NCI-H1092 (cell line): Measurements from ENCODE around the gene CTIF.

ENCODE experiments used
- DNase-seq: peaks from one replicate; lab custom pipeline; 2025; lab: John Stamatoyannopoulos, UW

The CTIF gene

GRCh38 chr18:48602759-48603390 is 64.0 kb downstream of the CTIF start:
- DNase-seq = no peak

DNA sequence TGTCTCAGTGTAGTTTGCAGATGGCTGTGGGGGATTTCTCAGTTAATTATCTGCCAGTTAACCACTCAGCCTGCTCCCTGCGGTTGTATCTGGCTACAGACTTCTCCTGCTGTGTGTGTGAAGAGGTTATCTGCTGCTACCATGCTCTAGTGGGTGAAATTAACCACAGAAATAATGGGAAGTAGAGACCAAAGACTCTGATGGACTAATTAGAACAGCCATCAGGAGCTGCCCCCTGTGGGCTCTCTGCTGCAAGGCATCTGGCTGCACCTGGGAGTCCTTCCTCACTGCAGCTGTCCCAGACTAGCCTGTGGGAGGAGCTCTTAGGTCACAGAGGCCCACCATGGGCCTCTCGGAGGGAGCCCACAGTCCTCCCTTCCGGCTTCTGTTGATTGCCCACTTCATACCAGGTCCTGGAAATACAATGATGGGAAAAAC is 66.6 kb downstream of the CTIF start:
- peak; percentile 11 for DNase-seq

- DNase-seq = no peak
Observed at GRCh38 chr18:48607056-48607984, 68.5 kb downstream of the CTIF start.

GRCh38 chr18:48608581-48608980 is 69.8 kb downstream of the CTIF start:
- DNase-seq = no peak

GRCh38 chr18:48609114-48609513 is 70.3 kb downstream of the CTIF start:
- no peak for DNase-seq

GRCh38 chr18:48609820-48610815 is 71.3 kb downstream of the CTIF start:
- no peak for DNase-seq

DNA sequence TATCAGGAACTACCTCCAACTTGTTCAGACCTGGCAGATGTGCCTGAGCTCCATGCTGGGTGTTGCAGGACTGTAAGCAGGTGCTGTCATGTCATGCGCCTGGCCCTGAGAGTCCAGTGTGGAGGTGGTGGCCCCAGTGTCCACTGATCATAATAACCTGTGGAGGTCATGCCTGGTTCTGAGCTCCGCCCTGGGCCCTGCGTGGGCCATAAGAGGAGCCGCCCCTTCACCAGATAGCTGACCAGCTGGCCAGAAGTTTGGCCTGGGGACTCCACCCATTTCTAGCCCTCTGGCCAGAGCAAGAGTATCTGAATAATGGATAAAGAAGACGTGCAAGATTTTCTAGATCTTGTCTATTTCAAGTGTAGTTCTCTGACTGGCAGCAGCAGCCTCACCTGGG is 72.4 kb downstream of the CTIF start:
- DNase-seq = no peak

DNA sequence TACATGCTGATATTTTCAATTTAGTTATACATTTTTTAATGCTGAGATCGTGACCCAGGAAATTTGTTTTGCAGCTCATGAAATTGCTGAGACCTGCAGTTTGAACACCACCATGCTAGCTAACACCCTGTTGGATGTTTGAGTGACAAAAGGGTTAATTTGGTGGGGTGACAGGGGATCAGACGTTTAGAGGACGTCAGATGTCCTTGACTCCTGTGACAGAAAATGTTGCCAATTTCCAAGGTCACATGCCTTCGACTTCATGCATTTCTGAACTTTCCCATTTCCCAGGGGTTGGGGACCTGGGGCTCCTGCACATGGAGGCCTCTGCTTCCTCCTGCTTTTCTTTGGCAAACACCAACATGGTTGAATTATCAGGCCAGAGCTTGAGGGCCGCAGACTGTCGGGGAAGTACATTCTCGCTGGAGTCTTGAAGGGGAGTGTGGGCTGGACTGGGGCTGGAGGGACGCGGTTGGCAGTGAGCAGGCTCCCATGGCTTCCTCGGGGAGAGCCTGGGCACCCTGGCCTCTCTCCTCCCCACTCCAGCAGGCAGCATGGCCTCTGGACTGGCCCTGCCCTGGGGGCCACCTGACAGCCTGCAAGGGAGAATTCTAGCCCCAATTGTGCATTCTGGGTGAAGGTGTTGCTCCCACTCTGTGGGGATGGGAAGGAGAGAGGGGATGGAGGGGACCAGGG is 73.1 kb downstream of the CTIF start:
- DNase-seq = no peak

- DNase-seq = no peak
Observed at GRCh38 chr18:48612511-48612910, 73.7 kb downstream of the CTIF start.

DNA sequence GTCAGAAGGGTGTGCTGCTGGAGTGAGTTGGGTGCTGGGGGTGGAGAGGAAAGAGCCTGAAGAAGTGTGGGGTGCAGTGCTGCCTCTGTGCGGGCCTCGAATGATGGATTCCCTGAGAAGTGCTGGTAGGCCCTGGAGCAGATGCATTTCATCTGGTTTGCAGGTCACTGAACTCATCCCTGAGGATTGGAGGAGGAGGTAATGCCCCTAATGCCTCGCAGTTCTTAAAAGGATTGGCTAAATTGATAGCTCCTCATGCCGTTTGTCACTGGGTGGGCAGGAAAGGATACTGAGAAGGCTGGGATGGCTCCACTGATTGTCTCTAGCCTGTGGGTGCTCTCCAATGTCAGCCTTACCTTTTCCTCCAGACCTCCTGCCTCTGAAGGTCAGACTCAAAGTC is 74.1 kb downstream of the CTIF start:
- no peak for DNase-seq

DNA sequence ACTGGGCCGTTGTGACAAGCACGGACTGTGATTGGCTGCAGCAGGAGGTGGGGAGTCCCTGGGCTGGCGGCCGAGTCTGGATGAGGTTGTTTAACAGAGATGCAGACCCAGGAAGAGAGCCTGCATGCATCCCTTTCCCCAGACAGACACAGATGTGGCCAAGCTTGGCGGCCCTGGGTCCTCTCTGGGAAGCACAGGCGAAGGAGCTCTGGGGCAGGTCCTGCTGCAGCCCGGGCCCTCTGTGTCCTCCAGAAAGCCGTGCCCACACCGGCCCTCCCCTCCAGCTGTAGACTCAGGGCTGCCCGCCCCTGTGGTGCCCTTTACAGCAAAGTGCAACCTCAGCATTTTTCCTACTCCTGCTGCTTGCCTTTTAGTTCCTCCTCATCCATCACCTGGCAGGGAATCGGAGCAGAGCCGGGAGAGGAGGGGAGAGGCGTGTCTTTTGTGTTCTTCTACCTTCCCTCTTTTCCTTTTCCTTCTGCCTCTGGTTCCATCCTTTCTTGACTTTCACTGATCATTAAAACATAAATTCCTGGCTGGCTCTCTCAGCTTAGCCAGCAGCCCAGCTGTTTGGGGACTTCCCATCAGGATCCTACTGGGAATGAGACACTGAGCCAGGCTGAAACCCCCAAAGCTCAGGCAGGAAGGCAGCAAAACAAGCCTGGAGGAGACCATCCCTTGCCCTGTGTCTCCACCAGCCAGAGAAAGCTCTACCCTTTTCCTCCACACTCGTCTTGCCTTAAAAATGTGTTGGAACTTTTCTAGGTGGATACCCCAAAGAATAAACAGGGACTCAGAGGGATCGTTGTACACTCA is 75.0 kb downstream of the CTIF start:
- DNase-seq = no peak

GRCh38 chr18:48615566-48616401 is 77.0 kb downstream of the CTIF start:
- no peak for DNase-seq

DNA sequence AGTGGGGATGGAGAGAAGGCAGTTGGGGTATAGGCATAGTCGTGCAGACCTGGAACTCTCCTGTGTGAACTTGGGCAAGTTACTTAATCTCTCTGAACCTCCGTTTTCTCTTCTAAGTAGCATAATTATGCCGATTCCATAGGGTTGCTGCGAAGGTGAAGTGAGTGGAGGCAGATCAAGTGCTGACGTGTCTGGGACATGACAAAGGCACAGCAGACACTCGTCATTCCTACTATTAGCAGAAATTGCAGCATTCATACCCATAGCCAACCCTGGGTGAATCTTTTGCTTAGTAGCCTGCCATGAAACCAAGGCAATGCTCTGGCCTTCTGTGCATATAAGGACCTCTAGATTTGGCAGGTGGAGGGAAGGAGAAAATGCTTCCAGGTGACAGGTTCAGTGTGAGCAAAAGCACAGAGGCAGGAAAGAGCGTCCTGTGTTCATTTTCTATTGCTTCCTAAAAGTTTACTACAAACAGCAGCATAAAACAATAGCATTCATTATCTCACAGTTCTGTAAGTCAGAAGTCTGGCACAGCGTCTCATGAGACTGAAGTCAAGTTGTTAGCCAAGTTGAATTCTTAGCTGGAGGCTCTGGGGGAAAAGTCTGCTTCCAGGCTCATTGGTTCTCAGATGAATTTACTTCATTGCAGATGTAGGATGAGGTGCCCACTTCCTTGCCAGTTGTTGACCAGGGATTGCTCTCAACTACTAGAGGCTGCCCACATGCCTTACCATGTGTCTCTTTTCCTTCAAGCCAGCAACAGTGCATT is 77.8 kb downstream of the CTIF start:
- no peak for DNase-seq

DNA sequence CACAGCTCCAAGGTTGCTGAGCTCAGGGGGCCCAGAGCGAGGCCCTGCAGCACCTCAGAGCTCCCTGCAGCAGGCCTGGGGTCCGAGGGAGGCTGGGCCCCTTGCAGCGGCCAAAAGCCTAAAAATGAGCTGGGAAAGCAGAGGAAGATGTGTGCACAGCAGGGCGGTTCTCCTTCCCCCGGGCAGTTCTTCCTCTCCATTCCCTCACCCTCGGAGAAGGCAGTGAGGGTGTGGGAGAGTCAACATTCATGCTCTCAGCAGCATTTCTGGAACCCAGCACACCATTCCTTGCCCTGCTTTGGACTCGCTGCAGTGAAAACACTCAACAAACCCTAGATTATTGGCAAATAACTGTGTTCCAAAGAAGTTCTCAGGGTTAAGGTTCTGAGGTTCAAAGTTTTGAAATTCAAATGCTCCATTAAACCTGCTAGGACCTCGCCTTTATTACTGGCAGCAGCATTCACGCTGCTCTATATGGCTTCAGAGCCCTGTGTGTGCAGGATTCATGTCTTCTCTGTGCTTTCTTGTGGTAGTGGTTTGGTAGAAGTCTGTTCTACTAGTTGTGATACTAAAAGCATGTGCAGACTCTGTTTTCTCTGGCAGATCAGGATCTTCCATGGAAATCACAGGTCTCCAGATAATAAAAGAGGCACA is 79.1 kb downstream of the CTIF start:
- DNase-seq = no peak

DNA sequence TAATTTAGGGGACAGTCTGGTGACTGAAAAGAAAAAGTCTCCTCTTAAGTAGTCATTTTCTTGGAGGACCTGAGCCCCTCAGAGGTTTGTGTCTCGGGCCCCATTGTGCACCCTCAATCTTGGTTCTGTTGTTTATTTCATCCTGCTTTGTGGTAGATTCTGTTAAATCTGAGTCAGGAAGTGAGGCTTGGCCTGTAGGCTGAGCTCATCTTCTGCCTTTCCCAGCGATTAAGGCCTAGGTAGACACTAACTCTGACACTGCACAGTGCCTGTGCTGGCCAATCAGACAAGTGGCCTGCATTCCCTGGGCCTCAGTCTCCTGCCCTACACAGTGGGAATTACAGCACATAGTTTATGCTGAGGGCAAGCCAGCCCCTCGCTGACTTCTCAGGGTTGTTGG is 80.2 kb downstream of the CTIF start:
- DNase-seq = no peak

DNA sequence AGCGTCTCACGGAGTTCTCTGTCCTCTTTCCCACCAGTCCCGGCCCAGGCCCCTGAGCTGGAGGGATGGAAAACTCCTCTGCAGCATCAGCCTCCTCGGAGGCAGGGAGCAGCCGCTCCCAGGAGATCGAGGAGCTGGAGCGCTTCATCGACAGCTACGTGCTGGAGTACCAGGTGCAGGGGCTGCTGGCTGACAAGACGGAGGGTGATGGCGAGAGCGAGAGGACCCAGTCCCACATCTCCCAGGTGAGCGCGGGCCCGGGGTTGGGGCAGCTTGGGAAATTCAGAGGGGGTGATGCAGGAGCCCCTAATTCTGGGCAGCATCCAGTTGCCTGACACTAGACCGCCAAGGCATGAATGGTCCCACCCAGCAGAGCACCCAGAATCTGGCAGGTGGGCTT is 80.7 kb downstream of the CTIF start:
- DNase-seq = no peak

GRCh38 chr18:48620071-48620470 is 81.2 kb downstream of the CTIF start:
- no peak for DNase-seq

GRCh38 chr18:48621240-48621639 is 82.4 kb downstream of the CTIF start:
- no peak for DNase-seq
